HG02885 (cell line): ENCODE results near the gene CAPZA3.
"Not testable (repeated sequence)": the region's sequence is repeated elsewhere in the genome, so short reads cannot be mapped to it uniquely, and the experiment has no call there.

Source experiments
- ATAC-seq: cut with Tn5 transposase; IDR thresholded peaks from one replicate; pipeline ENCODE4 v1.9.1; 2021; ENCODE audit warnings: mild to moderate bottlenecking; ENCODE audit not compliant: unreplicated experiment, poor library complexity

CAPZA3 gene, protein sequence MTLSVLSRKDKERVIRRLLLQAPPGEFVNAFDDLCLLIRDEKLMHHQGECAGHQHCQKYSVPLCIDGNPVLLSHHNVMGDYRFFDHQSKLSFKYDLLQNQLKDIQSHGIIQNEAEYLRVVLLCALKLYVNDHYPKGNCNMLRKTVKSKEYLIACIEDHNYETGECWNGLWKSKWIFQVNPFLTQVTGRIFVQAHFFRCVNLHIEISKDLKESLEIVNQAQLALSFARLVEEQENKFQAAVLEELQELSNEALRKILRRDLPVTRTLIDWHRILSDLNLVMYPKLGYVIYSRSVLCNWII

DNA sequence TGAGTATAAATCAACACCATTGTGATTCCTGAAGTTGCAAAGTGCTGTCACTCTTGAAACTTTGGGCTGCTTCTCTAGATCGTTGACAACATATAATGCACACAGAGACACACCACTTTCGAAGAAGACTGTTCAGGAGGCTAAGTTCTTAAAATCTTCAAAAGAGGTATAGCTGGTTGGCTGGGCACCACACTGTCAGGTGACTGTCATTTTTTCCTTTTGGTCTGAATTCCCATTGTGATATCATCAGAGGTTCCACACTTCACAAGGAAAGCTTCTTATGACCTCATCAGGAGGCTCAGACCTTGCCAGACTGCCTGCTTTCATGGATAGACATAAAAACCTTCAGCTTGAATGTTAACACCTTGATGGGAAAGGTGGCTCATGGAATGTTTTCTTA is at the start of gene CAPZA3, which contains the start of gene PLCZ1:
TSS of gene CAPZA3 (plus strand) at position 301 of the 400 bp plus-strand sequence. CDS start 150 bp downstream, outside the sequence.
TSS of gene PLCZ1 (minus strand) at position 194 of the 400 bp plus-strand sequence. CDS start 641 bp downstream, outside the sequence.
- ATAC-seq: no peak

DNA sequence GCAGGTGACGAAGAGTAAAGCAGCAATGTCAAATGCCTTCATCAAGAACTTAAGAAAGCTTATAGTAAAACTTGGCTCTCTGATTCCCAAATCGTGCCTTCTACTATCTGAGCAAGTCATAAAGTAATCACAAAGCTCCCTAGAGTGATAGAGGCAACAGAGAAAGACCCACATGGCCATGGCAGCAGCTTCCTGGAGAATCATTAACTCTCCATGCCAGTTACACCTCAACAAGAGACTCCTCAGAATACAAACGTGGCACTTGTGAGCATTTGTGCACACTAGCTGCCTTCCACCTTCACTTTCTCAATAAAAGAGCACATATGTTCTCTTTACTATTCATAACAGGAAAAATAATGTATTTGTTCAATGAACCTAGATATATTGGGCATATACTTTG is 48.1 kb upstream of the CAPZA3 start:
- ATAC-seq: no peak

GRCh38 chr12:18690653-18691052 is 47.3 kb upstream of the CAPZA3 start:
- no peak for ATAC-seq

GRCh38 chr12:18693986-18694385 is 43.9 kb upstream of the CAPZA3 start:
- ATAC-seq: not testable (repeated sequence)

DNA sequence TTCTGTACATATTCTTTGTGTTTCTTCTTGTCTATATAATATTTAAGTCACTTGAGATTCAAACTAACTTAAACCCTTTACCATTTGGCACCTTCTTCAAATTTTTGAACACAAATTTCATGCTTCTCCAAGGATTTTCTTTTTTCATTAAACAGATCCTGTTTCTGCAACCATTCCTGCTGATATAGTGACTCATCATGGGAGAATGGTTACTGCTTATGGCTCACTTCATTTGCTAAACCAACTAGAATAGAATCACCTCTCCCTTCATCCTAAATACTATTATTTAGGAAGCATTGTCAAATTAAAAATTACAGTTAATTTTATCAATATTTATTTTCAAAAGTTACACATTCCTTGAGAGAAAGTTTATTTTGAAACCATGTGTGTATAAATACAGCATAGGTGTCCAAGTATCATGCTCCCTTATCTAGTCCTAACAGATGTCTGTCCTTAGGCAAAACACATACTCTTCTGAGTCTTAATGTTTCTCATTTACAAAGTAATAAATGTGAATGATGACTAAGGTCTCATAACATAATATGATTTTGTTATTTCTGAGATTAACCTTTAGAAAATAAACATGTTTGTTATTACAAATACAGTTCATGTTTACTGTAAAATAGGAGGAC is 40.8 kb upstream of the CAPZA3 start:
- ATAC-seq: no peak

DNA sequence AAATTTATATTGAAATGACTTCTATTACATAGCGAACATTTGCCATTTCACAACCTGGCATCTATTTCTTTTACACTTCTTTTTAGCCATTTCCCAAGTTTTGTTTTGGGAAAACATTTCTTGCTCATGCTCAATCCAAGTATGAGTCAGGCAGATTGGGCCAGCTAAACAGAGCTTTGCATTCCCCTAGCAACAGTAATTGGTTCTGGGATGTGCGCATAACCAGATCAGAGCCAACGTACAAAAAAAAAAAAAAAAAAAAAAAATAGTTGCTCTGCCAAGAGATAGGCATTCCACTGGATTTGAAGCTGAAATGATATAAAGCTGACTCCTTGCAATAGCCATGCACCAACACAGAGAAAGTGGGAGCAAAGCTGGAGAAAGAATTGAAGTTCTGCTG is 37.6 kb upstream of the CAPZA3 start:
- ATAC-seq: no peak

DNA sequence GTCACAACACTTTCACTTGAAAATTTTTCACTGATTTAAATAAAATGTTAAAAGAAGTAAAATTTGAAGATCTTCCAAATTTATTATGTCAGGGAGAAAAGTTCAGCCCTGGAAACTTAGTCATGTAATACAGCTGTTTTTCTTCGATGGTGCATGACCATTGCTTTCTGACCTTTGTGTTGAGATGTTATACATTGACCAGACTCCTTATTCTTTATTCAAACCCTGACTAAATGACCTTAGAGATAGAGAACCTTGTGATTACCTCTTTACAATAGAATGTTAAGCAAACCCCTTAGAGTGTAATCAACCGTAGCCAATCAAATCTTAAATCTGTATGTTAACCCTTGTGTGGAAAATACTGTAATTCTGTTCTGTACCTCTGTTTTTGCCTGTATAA is 34.6 kb upstream of the CAPZA3 start:
- no peak for ATAC-seq

DNA sequence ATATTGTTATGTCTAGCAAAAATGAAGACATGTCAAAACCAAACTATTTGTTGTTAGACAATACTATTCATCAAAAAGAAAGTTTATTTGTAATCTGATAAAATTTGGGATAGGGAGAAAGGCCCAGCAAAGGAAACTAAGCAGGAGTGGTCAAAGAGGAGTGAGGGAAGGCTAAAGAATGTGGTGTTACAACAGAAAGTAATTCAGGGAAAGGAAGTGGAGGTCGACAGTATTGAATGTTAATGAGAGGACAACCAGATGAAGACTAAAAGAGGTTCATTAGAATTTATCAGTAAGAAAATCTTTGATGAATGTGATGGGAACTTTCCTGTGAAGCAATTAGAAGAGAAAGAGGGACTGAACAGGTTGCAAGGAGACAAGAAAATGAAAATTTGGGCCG is 34.0 kb upstream of the CAPZA3 start:
- ATAC-seq: no peak

DNA sequence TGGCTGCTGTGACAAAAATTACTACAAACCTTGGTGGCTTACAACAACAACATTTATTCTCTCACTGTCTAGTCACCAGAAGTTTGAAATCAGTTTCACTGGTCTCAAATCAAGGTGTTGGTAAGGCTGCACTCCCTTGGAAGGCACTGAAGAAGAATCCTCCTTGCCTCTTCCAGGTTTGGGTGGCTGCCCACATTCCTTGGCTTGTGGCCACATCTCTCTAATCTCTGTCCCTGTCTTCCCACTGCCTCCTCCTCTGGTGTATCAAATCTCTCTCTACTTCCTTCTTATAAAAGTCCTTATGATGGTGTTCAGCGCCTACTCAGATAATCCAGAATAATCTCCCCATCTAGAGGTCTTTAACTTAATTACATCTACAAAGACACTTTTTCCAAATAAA is 31.1 kb upstream of the CAPZA3 start:
- ATAC-seq: no peak

GRCh38 chr12:18716236-18716635 is 21.7 kb upstream of the CAPZA3 start:
- no peak for ATAC-seq

DNA sequence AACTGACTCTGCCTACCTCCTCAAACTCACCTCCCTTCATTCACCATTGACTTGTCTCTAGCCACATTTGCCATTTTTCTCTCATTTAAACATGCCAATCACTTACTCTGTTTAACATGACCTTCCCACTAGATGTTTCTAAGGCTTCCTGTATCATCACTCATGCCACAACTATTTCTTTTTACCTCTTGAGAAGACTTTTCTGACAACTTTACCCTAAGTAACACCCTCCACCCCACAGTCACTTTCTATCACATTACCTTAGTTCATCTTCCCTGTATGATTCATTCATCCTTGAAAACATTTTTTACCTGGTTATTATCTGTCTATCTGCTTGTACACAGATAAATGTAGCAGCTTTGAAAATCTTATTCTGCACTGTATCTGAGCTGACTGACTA is 19.5 kb upstream of the CAPZA3 start:
- ATAC-seq: no peak

DNA sequence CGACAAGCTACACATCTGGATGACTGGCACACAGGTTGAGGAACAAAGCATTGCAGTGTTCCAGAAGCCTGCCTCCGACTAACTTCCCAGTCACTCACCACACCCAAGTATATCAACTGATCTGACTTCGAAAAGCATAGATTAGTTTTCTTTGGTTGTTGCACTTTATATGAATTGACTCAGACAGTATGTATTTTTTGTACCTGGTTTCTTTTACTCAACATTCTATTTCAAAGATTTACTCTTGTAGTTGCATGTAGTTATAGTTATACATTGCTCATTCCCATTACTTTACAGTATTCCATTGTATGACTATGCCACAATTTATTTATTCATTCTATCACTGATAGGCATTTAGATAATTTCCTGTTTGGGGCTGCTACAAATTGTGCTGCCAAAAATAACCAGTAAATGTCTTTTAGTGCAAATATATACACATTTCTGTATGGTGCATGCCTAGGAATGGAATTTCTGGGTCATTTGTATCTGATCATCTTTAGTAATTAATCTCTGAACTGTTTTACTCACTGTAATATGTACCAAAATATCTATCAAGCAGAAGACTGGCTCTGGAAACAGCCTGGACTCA is 17.9 kb upstream of the CAPZA3 start:
- ATAC-seq: no peak

- ATAC-seq: no peak
Measured at GRCh38 chr12:18720690-18721089, 17.2 kb upstream of the CAPZA3 start.

DNA sequence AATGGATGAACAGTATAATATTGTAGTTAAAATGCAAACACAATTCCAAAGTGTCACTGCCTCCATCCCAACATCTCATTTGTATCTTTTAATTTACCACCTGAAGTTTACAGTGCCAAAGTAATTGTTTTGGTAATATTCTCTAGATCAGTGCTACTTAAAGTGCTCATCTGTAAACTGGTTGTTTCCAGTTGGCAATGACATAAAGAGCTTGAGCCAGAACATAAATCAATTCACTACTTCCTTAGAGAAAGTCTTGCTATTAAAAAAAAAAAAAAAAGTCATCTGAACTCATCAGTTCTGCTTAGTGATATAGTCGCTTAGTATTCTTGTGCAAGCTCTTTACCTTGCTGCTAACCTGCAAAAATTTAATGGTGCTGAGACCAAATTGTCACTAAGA is 16.5 kb upstream of the CAPZA3 start:
- ATAC-seq: no peak

DNA sequence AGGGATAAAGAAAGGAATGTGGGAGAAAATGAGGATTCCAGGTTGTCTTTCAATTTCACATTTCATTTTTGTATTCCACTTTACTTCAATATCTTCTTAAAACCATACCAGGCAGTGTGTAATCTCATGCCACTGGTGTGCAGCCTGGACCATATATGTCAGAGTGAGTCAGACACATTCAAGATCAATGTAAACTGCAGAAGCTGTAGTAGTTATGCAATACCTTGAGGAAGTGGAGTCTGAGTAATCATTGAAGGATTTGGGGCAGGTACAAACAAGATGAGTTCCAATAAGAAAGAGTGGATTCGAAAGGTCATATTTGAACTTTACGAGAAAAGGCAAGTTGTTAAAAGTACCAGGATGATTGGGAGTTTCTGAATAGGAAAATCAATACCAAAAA is 14.2 kb upstream of the CAPZA3 start:
- no peak for ATAC-seq

DNA sequence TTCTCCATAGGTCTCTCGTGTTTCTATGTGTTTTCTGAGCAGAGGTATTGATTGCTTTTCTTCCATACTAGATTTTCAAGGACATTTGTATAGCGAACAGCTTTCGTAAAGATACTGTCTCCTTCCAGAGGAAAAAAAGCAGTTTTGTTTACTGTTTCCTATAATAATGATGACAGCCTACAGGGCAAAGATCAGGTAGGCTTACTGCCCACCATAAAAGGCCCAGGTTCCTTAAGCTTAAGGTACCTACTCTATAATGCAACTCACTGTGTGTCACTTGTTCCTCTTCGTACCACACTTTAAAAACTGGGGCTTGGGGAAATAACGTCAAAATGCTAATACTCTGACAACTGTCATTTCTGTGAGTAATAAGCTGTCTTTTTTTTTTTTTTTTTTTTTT is 6.8 kb upstream of the CAPZA3 start:
- no peak for ATAC-seq

DNA sequence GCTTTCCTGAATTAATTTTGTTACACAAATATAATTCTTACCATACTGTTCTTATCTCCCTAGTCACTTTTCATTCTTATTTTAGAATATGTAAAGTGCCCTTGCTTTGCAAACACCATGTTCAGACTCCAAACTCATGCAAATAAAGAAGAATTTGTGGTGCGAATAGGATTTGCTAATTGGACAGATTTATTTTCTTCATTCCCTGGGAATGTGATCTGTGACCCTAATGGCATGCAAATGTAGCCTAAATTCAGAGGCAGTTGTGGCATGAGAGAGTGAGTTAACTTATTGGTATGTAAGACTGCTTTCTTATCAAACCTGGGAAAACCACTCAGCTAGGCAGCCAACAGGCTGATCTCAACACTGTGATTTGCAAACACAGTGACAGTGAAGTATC is 10.0 kb downstream of the CAPZA3 start:
- no peak for ATAC-seq

DNA sequence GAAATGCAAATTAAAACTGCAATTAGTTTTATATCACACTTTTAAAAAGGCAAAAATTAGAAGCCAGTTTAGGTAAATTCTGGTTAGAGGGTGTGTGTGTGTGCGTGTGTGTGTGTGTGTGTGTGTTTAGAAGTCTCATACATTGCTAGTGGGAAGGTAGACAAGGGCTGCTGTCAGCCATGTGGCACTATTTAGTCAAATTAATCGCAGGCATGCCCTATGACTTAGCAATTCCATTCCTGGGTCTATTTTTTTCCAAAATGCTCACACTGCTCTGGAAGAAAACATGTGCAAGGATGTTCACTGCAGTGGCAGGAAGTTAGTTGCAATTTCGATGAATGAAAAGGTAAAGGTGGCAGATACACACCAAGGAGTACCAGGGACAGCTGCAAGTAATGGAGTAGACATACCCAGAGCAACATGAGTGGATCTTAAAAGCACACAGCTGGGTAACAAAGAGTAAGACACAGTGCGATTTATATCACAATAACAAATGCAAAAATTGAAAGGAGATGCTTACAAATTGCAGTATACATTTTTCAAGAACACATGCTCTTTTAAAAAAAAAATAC is 11.6 kb downstream of the CAPZA3 start:
- no peak for ATAC-seq

- ATAC-seq: no peak
Measured at GRCh38 chr12:18750085-18750484, 12.2 kb downstream of the CAPZA3 start.

DNA sequence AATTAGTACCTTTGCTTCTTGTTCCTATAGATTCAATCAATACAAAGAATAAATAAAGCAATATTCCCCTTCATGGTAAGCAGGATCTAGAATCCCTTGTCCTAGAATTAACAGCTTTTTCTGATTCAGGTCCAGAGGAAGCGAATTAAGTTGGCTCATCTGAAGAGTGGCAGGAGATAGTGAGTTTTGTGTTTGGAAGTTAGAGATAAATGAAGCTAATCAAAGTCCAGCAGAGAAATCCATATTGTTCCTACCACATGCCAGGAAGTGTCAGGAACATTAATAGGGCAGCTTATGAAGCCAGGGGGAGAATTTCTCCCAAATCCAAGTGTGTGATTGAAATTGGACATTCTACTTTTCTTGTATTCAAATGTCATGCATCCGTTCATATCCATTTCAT is 13.9 kb downstream of the CAPZA3 start:
- ATAC-seq: no peak

GRCh38 chr12:18752280-18752920 is 14.5 kb downstream of the CAPZA3 start:
- ATAC-seq: no peak
